DND-41 (cell line): ENCODE measurements around the gene FADS1.

Experiments used
- ATAC-seq: fragments of 200-7000 bp; cut with Tn5 transposase; 3 replicates; pipeline ENCODE4 v1.9.1; 2021; ENCODE audit warnings: low read depth; ENCODE audit not compliant: insufficient read depth
- DNase-seq: peaks from one replicate; pipeline ENCODE4 v3.0.0-alpha.2; 2020
- H2AFZ ChIP-seq: 2 replicates; pipeline ENCODE4 v1.6.0; 2012; ENCODE audit warnings: low read depth, low read length
- H3K27ac ChIP-seq: 2 replicates; pipeline ENCODE4 v1.5.1; 2012; ENCODE audit warnings: low read length, inconsistent platforms
- H3K27me3 ChIP-seq: fragments of 200-600 bp; sonication (generic); 2 replicates; pipeline ENCODE4 v1.6.0; 2012; ENCODE audit warnings: low read length, mild to moderate bottlenecking, inconsistent platforms; ENCODE audit not compliant: insufficient read depth, poor library complexity
- H3K36me3 ChIP-seq: 2 replicates; pipeline ENCODE4 v1.5.1; 2012; ENCODE audit warnings: low read length, inconsistent platforms; ENCODE audit not compliant: insufficient read depth
- H3K4me1 ChIP-seq: 2 replicates; pipeline ENCODE4 v1.5.1; 2012; ENCODE audit warnings: mild to moderate bottlenecking, low read length; ENCODE audit not compliant: insufficient read depth
- H3K4me2 ChIP-seq: 2 replicates; pipeline ENCODE4 v1.6.0; 2012; ENCODE audit warnings: mild to moderate bottlenecking, moderate library complexity, low read length, inconsistent platforms; ENCODE audit not compliant: insufficient read depth
- H3K4me3 ChIP-seq, 2 experiments: fragments of 200-600 bp in 1 of 2; shearing (Covaris generic) in 1 of 2; 2 replicates each; pipeline ENCODE4 v1.5.1; 2012 to 2016; ENCODE audit warnings: inconsistent platforms in 2 of 2, low read length in 2 of 2, mild to moderate bottlenecking in 2 of 2, low read depth in 1 of 2, moderate library complexity in 1 of 2
- H3K79me2 ChIP-seq: 2 replicates; pipeline ENCODE4 v1.6.0; 2012; ENCODE audit warnings: low read length, inconsistent platforms; ENCODE audit not compliant: insufficient read depth
- H3K9ac ChIP-seq: 2 replicates; pipeline ENCODE4 v1.6.0; 2012; ENCODE audit warnings: low read depth, mild to moderate bottlenecking, inconsistent platforms, low read length, moderate library complexity
- H3K9me3 ChIP-seq: 2 replicates; pipeline ENCODE4 v1.5.1; 2012; ENCODE audit warnings: low read length, moderate library complexity, mild to moderate bottlenecking, inconsistent platforms; ENCODE audit not compliant: insufficient read depth, severe bottlenecking
- H4K20me1 ChIP-seq: 2 replicates; pipeline ENCODE4 v1.6.0; 2012; ENCODE audit warnings: low read length; ENCODE audit not compliant: insufficient read depth
- EZH2 ChIP-seq: IDR thresholded peaks from 3 replicates; pipeline ENCODE4 v1.6.1; 2012; ENCODE audit warnings: borderline replicate concordance, low read depth, mild to moderate bottlenecking, moderate library complexity, low read length, inconsistent platforms; ENCODE audit not compliant: severe bottlenecking
- TF ChIP-seq, protein P1 (sequence below): IDR thresholded peaks from 2 replicates; pipeline ENCODE4 v1.5.1; 2012; ENCODE audit warnings: borderline replicate concordance, low read length, moderate library complexity, mild to moderate bottlenecking; ENCODE audit not compliant: poor library complexity, severe bottlenecking; ENCODE audit errors: extremely low read depth

Gene FADS1

DNA sequence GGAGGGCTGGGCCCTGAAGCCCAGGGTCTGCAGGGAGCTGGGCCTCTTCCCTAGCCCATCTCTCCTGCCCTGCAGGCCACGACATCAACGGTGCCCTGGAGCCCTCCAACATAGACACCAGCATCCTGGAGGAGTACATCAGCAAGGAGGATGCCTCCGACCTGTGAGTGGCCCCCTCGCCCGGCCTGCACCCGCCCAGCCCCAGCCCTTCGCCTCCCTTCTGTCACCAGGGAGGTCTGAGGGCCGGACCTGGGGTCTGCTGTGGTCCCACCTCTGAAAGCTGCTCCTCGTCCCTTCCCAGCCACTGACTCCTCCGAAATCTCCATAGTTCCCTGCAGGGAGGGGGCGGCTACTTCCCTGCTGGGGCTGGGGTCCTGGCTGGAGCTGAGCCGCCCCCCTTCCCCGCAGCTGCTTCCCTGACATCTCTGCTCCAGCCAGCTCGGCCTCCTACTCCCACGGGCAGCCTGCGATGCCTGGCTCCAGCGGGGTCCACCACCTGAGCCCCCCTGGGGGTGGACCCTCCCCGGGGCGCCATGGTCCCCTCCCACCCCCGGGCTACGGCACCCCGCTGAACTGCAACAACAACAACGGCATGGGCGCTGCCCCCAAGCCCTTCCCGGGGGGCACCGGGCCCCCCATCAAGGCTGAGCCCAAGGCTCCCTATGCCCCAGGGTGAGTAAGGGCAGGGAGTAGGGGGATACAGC lies 51.1 kb downstream of the FADS1 start:
- Histone ChIP-seq H4K20me1 (no peaks in the 10 kb centered on the region), H2AFZ (no peak overlapping the region), H3K9ac (no peak overlapping the region), H3K36me3 (no peaks in the 10 kb centered on the region), H3K9me3 (no peaks in the 10 kb centered on the region), H3K4me1 (no peaks in the 10 kb centered on the region), H3K27ac (no peak overlapping the region), H3K79me2 (no peaks in the 10 kb centered on the region), H3K4me2 (no peak overlapping the region), H3K27me3 (no peaks in the 10 kb centered on the region), H3K4me3 (no peak overlapping the region)
- no peak for ATAC-seq
- no peak for DNase-seq
- TF ChIP-seq, protein P1, sequence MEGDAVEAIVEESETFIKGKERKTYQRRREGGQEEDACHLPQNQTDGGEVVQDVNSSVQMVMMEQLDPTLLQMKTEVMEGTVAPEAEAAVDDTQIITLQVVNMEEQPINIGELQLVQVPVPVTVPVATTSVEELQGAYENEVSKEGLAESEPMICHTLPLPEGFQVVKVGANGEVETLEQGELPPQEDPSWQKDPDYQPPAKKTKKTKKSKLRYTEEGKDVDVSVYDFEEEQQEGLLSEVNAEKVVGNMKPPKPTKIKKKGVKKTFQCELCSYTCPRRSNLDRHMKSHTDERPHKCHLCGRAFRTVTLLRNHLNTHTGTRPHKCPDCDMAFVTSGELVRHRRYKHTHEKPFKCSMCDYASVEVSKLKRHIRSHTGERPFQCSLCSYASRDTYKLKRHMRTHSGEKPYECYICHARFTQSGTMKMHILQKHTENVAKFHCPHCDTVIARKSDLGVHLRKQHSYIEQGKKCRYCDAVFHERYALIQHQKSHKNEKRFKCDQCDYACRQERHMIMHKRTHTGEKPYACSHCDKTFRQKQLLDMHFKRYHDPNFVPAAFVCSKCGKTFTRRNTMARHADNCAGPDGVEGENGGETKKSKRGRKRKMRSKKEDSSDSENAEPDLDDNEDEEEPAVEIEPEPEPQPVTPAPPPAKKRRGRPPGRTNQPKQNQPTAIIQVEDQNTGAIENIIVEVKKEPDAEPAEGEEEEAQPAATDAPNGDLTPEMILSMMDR = no peak
- no peak for TF ChIP-seq EZH2

DNA sequence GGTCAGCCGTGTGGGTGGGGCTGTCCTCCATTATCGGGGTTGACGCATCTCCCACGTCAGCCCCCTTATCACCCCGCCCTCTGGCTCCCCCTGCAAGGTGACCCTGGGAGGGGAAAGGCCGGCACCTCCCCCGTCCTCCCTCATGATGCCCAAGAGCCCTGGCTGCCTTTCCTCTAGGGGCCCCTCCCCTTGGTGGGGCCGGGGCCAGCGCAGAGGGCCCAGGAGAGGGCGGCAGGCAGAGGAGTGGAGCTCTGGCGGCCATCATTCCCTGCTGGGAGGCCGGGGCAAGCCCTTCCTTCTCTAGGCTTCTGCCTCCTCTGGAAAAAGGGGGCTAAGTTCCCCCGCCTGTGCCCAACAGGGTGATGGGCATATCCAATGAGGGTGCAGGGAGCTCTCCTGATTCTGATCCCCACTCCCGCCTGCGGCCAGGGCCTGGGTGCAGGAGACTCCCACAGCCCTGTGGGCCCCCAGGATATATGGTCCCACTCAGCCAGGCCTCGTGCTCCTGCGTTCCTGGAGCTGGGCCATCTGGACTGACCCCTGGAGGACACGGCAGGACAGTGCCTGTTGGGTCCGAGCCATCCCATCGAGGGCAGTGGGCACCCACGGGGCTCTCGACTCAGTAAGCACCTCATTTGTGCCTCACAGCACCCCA lies 52.1 kb downstream of the FADS1 start:
- ATAC-seq = no peak

DNA sequence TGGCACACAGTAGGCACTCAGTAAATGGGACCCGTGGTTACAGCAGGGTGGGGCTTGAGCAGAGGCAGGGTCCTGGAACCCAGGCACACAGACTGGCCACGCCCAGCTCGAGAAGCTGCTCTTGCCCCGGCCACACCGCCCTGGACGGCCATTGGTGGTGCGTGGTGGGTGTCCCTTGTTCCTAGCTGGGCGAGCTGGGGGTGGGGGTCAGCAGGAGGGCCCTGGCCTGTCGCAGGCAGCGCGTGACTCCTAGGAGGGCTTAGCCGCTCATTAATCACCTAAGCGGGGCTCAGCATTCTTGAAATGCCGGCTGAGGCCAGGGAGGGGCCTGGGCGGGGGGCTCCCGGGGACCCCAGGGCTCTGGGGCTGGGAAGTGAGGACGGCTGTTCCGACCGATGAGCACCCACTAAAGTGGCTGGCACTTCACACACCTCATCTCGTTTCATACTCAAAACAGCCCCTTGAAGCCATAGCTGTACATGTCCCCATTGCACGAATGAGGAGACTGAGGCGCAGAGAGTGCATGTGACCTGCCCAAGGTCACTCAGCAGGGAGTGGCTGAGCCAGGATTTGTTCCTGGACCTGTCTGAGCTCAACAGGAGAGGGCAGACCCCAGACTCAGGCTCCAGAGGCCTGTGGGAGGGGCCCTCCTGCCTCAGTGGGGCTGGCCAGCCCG lies 52.7 kb downstream of the FADS1 start:
- DNase-seq (no peak), ATAC-seq (no peak)
- H4K20me1 ChIP-seq = no peaks in the 10 kb centered on the region
- no peak overlapping the region for H3K27ac ChIP-seq
- no peak overlapping the region for H2AFZ ChIP-seq
- H3K9ac ChIP-seq = no peak overlapping the region
- H3K4me2 ChIP-seq = no peak overlapping the region
- H3K79me2 ChIP-seq = no peaks in the 10 kb centered on the region
- no peaks in the 10 kb centered on the region for H3K4me1 ChIP-seq
- TF ChIP-seq EZH2 = no peak
- TF ChIP-seq, protein P1 = no peak
- no peak overlapping the region for H3K4me3 ChIP-seq
- no peaks in the 10 kb centered on the region for H3K27me3 ChIP-seq
- no peaks in the 10 kb centered on the region for H3K36me3 ChIP-seq
- no peaks in the 10 kb centered on the region for H3K9me3 ChIP-seq

More for the DNA sequence above, 52.1 kb downstream of the FADS1 start:
- Histone ChIP-seq H3K36me3 (no peaks in the 10 kb centered on the region), H3K4me1 (no peaks in the 10 kb centered on the region), H3K27ac (no peak overlapping the region), H3K27me3 (no peaks in the 10 kb centered on the region), H4K20me1 (no peaks in the 10 kb centered on the region), H3K4me3 (no peak overlapping the region), H3K9me3 (no peaks in the 10 kb centered on the region), H3K79me2 (no peaks in the 10 kb centered on the region), H3K4me2 (no peak overlapping the region), H2AFZ (no peak overlapping the region), H3K9ac (no peak overlapping the region)
- DNase-seq = no peak
- no peak for TF ChIP-seq EZH2
- TF ChIP-seq, protein P1 = no peak
